SK-N-SH treated with all-trans-retinoic acid at 6 μM for 48 hours (cell line): ENCODE measurements around the gene PTPN11.

Experiments used
- CREB5 ChIP-seq: fragments of 250-450 bp; sonication (Bioruptor Pico); IDR thresholded peaks from 2 replicates; pipeline ENCODE4 v1.5.1; 2020; ENCODE audit warnings: low read depth, mild to moderate bottlenecking, moderate library complexity
- CSDC2 ChIP-seq: fragments of 250-450 bp; sonication (Bioruptor Pico); IDR thresholded peaks from 2 replicates; pipeline ENCODE4 v1.5.0; 2020; ENCODE audit warnings: mild to moderate bottlenecking, moderate library complexity
- ESRRG ChIP-seq: fragments of 250-450 bp; sonication (Bioruptor Pico); IDR thresholded peaks from 2 replicates; pipeline ENCODE4 v1.6.1; 2021; ENCODE audit warnings: mild to moderate bottlenecking
- GLIS3 ChIP-seq: fragments of 250-450 bp; sonication (Bioruptor Pico); IDR thresholded peaks from 2 replicates; pipeline ENCODE4 v1.5.0; 2020; ENCODE audit warnings: mild to moderate bottlenecking, moderate library complexity
- OSR1 ChIP-seq: fragments of 250-450 bp; sonication (Bioruptor Pico); IDR thresholded peaks from 2 replicates; pipeline ENCODE4 v1.8.0; 2022; ENCODE audit warnings: moderate library complexity, mild to moderate bottlenecking, inconsistent platforms
- PATZ1 ChIP-seq: fragments of 250-450 bp; sonication (Bioruptor Pico); IDR thresholded peaks from 2 replicates; pipeline ENCODE4 v1.8.0; 2020; ENCODE audit warnings: mild to moderate bottlenecking, moderate library complexity, borderline replicate concordance
- POU6F1 ChIP-seq: fragments of 250-450 bp; sonication (Bioruptor Pico); IDR thresholded peaks from 2 replicates; pipeline ENCODE4 v1.8.0; 2021; ENCODE audit warnings: low read depth, mild to moderate bottlenecking, moderate library complexity, borderline replicate concordance
- RARB ChIP-seq: fragments of 250-450 bp; sonication (Bioruptor Pico); IDR thresholded peaks from 2 replicates; pipeline ENCODE4 v1.8.0; 2021; ENCODE audit warnings: mild to moderate bottlenecking, moderate library complexity
- TCF4 ChIP-seq: fragments of 250-450 bp; sonication (Bioruptor Pico); IDR thresholded peaks from 2 replicates; pipeline ENCODE4 v1.8.0; 2021; ENCODE audit warnings: mild to moderate bottlenecking, moderate library complexity, borderline replicate concordance
- TOX ChIP-seq: fragments of 250-450 bp; sonication (Bioruptor Pico); IDR thresholded peaks from 2 replicates; pipeline ENCODE4 v1.8.0; 2021; ENCODE audit warnings: mild to moderate bottlenecking, moderate library complexity, borderline replicate concordance
- TSHZ2 ChIP-seq: fragments of 250-450 bp; sonication (Bioruptor Pico); IDR thresholded peaks from 2 replicates; pipeline ENCODE4 v1.5.0; 2020; ENCODE audit warnings: mild to moderate bottlenecking, moderate library complexity
- ZNF565 ChIP-seq: fragments of 450-650 bp; formaldehyde crosslinking; conservative IDR thresholded peaks from 2 replicates; pipeline ENCODE4 v1.5.0; 2020; ENCODE audit warnings: low read depth, mild to moderate bottlenecking, moderate library complexity
- ZNF70 ChIP-seq: fragments of 450-650 bp; formaldehyde crosslinking; IDR thresholded peaks from 2 replicates; pipeline ENCODE4 v1.5.0; 2020; ENCODE audit warnings: mild to moderate bottlenecking, moderate library complexity

GRCh38 chr12:112486361-112486760, 67.6 kb downstream of the PTPN11 start:
- no peak for TF ChIP-seq OSR1 (CRISPR knock-in tag)
- TF ChIP-seq ZNF70 (CRISPR knock-in tag): no peak
- TF ChIP-seq TCF4 (CRISPR knock-in tag): no peak
- no peak for TF ChIP-seq PATZ1 (CRISPR knock-in tag)
- no peak for TF ChIP-seq ZNF565 (CRISPR knock-in tag)
- no peak for TF ChIP-seq CSDC2 (CRISPR knock-in tag)
- TF ChIP-seq TSHZ2: no peak
- TF ChIP-seq GLIS3 (CRISPR knock-in tag): no peak
- TF ChIP-seq TOX (CRISPR knock-in tag): no peak
- no peak for TF ChIP-seq ESRRG (CRISPR knock-in tag)
- no peak for TF ChIP-seq POU6F1 (CRISPR knock-in tag)
- no peak for TF ChIP-seq CREB5 (CRISPR knock-in tag)
- TF ChIP-seq RARB (CRISPR knock-in tag): no peak
